SK-N-SH (cell line): Measurements from ENCODE around the gene CCDC171. TPM values are rescaled to one million over a fixed set of nuclear protein-coding genes. Genes with fewer than 3 reads are reported as not detected.
A peak's percentile ranks its signal among the peaks of the same experiment; 100 is the strongest.

ENCODE experiments used
- CTCF ChIA-PET: fragments of 300-600, 350-600 bp; formaldehyde crosslinking; extraction: SDS; loops from one replicate; lab custom pipeline; 2021; lab: Yijun Ruan, JAX
- POLR2A ChIA-PET: fragments of 350-600 bp; sonication (Branson Sonifier 250); formaldehyde crosslinking; extraction: SDS; loops from one replicate; lab custom pipeline; 2020; ENCODE audit warnings: antibody characterized with exemption, inconsistent platforms; lab: Yijun Ruan, JAX
- DNase-seq: peaks from one replicate; pipeline ENCODE4 v3.0.0; 2012
- H2AFZ ChIP-seq: fragments of 200-600 bp; sonication (generic); 2 replicates; pipeline ENCODE4 v1.8.1; 2016; ENCODE audit warnings: antibody characterized with exemption, mild to moderate bottlenecking, low read depth
- H3F3A ChIP-seq: fragments of 200-600 bp; sonication (generic); replicated peaks from 2 replicates; pipeline ENCODE3; 2016; ENCODE audit warnings: antibody characterized with exemption, mild to moderate bottlenecking; ENCODE audit not compliant: insufficient read depth
- H3K27ac ChIP-seq, 2 experiments: fragments of 200-500 bp in 1 of 2; fragments of 200-600 bp in 1 of 2; sonication (Bioruptor generic) in 1 of 2; sonication (generic), shearing (Covaris generic) in 1 of 2; 2 replicates each; pipeline versions ENCODE4 v1.5.1 to v1.6.1; 2014 to 2016; ENCODE audit warnings: low read depth in 2 of 2, inconsistent platforms in 1 of 2, low read length in 1 of 2, mild to moderate bottlenecking in 1 of 2, mixed read lengths in 1 of 2
- H3K27me3 ChIP-seq: fragments of 200-600 bp; sonication (generic), shearing (Covaris generic); 2 replicates; pipeline ENCODE4 v1.6.1; 2016; ENCODE audit warnings: mixed run types; ENCODE audit not compliant: insufficient read depth
- H3K36me3 ChIP-seq, 2 experiments: fragments of 200-500 bp in 1 of 2; fragments of 200-600 bp in 1 of 2; sonication (Bioruptor generic) in 1 of 2; sonication (generic) in 1 of 2; replicated peaks in 1 of 2; 2 replicates each; pipeline versions ENCODE3 to v1.5.1; 2014 to 2016; ENCODE audit warnings: low read length in 1 of 2, mild to moderate bottlenecking in 1 of 2; ENCODE audit not compliant: insufficient read depth in 2 of 2, control insufficient read depth in 1 of 2
- H3K4me1 ChIP-seq, 2 experiments: fragments of 200-500 bp in 1 of 2; fragments of 200-600 bp in 1 of 2; sonication (Bioruptor generic) in 1 of 2; sonication (generic), shearing (Covaris generic) in 1 of 2; 2 replicates each; pipeline versions ENCODE4 v1.5.1 to v1.6.1; 2014 to 2016; ENCODE audit warnings: low read depth in 1 of 2, low read length in 1 of 2, mixed run types in 1 of 2; ENCODE audit not compliant: insufficient read depth in 2 of 2, control insufficient read depth in 1 of 2
- H3K4me2 ChIP-seq: fragments of 200-600 bp; sonication (generic), shearing (Covaris generic); 2 replicates; pipeline ENCODE4 v1.6.1; 2017; ENCODE audit warnings: mixed run types
- H3K4me3 ChIP-seq, 2 experiments: fragments of 200-500 bp in 1 of 2; fragments of 200-600 bp in 1 of 2; sonication (Bioruptor generic) in 1 of 2; sonication (generic), shearing (Covaris generic) in 1 of 2; 2 replicates each; pipeline versions ENCODE4 v1.5.1 to v1.8.1; 2014 to 2016; ENCODE audit warnings: low read depth in 2 of 2, inconsistent platforms in 1 of 2, low read length in 1 of 2, mild to moderate bottlenecking in 1 of 2, mixed read lengths in 1 of 2, moderate library complexity in 1 of 2
- H3K79me2 ChIP-seq: fragments of 200-600 bp; sonication (generic); 2 replicates; pipeline ENCODE4 v1.8.1; 2017; ENCODE audit warnings: mild to moderate bottlenecking; ENCODE audit not compliant: insufficient read depth
- H3K9ac ChIP-seq: fragments of 200-600 bp; sonication (generic); 2 replicates; pipeline ENCODE4 v1.6.1; 2017; ENCODE audit warnings: mixed run types
- H3K9me2 ChIP-seq: fragments of 200-600 bp; sonication (generic); 2 replicates; pipeline ENCODE4 v1.6.1; 2017; ENCODE audit warnings: mixed run types
- H3K9me3 ChIP-seq: fragments of 200-600 bp; sonication (generic); 2 replicates; pipeline ENCODE4 v1.6.1; 2017; ENCODE audit warnings: mixed run types, mild to moderate bottlenecking, moderate library complexity
- H4K20me1 ChIP-seq: fragments of 200-600 bp; sonication (generic); 2 replicates; pipeline ENCODE4 v1.6.1; 2017; ENCODE audit warnings: mild to moderate bottlenecking, mixed run types; ENCODE audit not compliant: insufficient read depth
- CHD2 ChIP-seq: fragments of 150-350 bp; IDR thresholded peaks from 2 replicates; pipeline ENCODE4 v1.6.1; 2018; ENCODE audit warnings: low read length; ENCODE audit not compliant: partially characterized antibody
- EP300 ChIP-seq, 2 experiments: IDR thresholded peaks; 2 replicates each; pipeline versions ENCODE4 v1.4.0 to v1.6.1; 2012; ENCODE audit warnings: borderline replicate concordance in 1 of 2, low read depth in 1 of 2, low read length in 1 of 2
- FOXM1 ChIP-seq: IDR thresholded peaks from 2 replicates; pipeline ENCODE4 v1.4.0; 2012; ENCODE audit warnings: low read depth, mild to moderate bottlenecking
- GABPA ChIP-seq: IDR thresholded peaks from 2 replicates; pipeline ENCODE4 v1.4.0; 2012; ENCODE audit warnings: low read depth, mild to moderate bottlenecking
- GATA2 ChIP-seq: sonication (generic); formaldehyde crosslinking; IDR thresholded peaks from 2 replicates; pipeline ENCODE4 v1.5.0; 2020; ENCODE audit warnings: mild to moderate bottlenecking, missing genetic modification reagents
- MXI1 ChIP-seq: IDR thresholded peaks from 2 replicates; pipeline ENCODE4 v1.6.1; 2012; ENCODE audit warnings: mild to moderate bottlenecking, low read depth, low read length, improper control_type of control experiment
- NFIC ChIP-seq: IDR thresholded peaks from 2 replicates; pipeline ENCODE4 v1.4.0; 2012; ENCODE audit warnings: borderline replicate concordance
- NRF1 ChIP-seq: IDR thresholded peaks from 2 replicates; pipeline ENCODE4 v1.6.1; 2012; ENCODE audit warnings: low read depth, mild to moderate bottlenecking, low read length
- RAD21 ChIP-seq: IDR thresholded peaks from 2 replicates; pipeline ENCODE4 v1.6.1; 2012; ENCODE audit warnings: mild to moderate bottlenecking, low read length
- RFX5 ChIP-seq: IDR thresholded peaks from 2 replicates; pipeline ENCODE4 v1.6.1; 2012; ENCODE audit warnings: mild to moderate bottlenecking, improper control_type of control experiment, low read length
- RXRA ChIP-seq: IDR thresholded peaks from 2 replicates; pipeline ENCODE4 v1.4.0; 2012; ENCODE audit warnings: low read depth, mild to moderate bottlenecking, borderline replicate concordance
- SMC3 ChIP-seq: IDR thresholded peaks from 2 replicates; pipeline ENCODE4 v1.6.1; 2012; ENCODE audit warnings: low read depth, low read length, improper control_type of control experiment
- TAF1 ChIP-seq: IDR thresholded peaks from 2 replicates; pipeline ENCODE4 v1.6.1; 2012; ENCODE audit warnings: low read depth, mild to moderate bottlenecking, low read length, moderate library complexity, borderline replicate concordance
- WGBS: methylation state at CpG from one replicate; pipeline ENCODE4 v1.1.6; 2017; ENCODE audit warnings: low lambda C conversion rate; 5-methylcytosine and 5-hydroxymethylcytosine counted together
- polyA plus RNA-seq, 3 experiments: library from polyadenylated mRNA; depleted of rRNA; stranded (reverse); fragments of >200 nt; gene quantifications; 2 replicates each; pipeline ENCODE4 v1.2.3, GENCODE V29; 2012
- TF ChIP-seq, protein P1 (sequence below): fragments of 200-600 bp; sonication (generic); IDR thresholded peaks from 2 replicates; pipeline ENCODE4 v1.6.1; 2017; ENCODE audit warnings: antibody characterized with exemption, mild to moderate bottlenecking, moderate library complexity
- TF ChIP-seq, protein P2 (sequence below): IDR thresholded peaks from 2 replicates; pipeline ENCODE4 v1.4.0; 2012; ENCODE audit warnings: low read depth, borderline replicate concordance

The CCDC171 gene
- polyA plus RNA-seq, 1 of the 3 experiments (the other 2 are of a cell fraction): 0.54 TPM

DNA sequence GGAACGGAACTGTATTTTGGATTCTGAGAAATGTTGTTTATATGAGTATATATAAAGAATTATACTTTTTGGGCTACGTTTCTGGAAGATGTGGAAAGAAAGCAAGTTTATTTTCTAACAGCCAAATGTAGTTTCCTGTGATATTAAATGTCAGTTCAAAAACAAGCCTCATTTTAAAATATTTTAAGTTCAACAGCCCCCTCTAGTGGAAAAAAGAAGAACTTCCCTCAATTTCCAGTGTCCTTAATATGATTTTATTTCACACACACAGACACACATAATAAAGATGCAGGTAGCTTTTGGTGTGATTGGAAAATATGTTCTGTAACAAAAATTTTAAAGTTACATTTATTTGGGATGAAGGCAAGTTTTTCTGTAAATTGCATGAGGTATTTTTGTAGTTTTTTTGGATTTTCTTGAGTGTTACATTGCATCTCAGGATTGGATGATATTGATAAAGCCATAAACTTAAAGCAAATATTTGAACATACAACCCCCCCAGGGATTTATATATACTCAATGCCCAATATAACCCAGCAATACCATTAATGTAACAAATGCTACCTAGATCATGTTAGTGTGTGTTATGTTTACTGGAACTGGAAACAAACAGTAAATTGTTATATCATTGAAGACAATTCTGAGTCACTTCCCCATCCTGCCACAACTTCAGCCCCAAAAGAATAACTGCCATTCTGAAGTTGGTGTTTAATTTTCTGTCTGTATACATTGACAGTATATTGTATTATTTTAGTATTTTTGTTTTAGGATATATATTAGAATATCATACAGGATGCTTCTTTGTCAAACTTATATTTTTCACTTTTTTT, 54.0 kb downstream of the CCDC171 start:
- H4K20me1 ChIP-seq: no peaks in the 10 kb centered on the region
- no peaks in the 10 kb centered on the region for H3K9me3 ChIP-seq
- H2AFZ ChIP-seq: peak overlapping the region; percentile 49; the same call in 1 of the 2 replicates
- peak overlapping the region in 1 of 2 experiments; percentile 10; a peak in 1 of 4 replicates for H3K4me3 ChIP-seq
- WGBS: 44% methylated on average over 2 of the region's 2 CpGs
- no peaks in the 10 kb centered on the region for H3K9me2 ChIP-seq
- peaks cover 0 to 6% of the 10 kb centered on the region in 2 experiments; a peak in 2 of 4 replicates for H3K4me1 ChIP-seq
- peak; percentile 37 for DNase-seq
- no peaks in the 10 kb centered on the region for H3K79me2 ChIP-seq
- H3K36me3 ChIP-seq: no peaks in the 10 kb centered on the region
- peak overlapping the region; percentile 45; the same call in 1 of the 2 replicates for H3K4me2 ChIP-seq
- no peaks in the 10 kb centered on the region for H3F3A ChIP-seq
- no peaks in the 10 kb centered on the region for H3K27me3 ChIP-seq
- TF ChIP-seq NFIC (no peak), GABPA (no peak), SMC3 (peak; percentile 29; the same call in 1 of the 2 replicates), MXI1 (no peak), CHD2 (no peak), EP300 (IDR thresholded peaks at IDR 0.05; ENCODE audit: borderline replicate concordance in 1 of 2, low read depth in 1 of 2, low read length in 1 of 2) (no peak), GATA2 (CRISPR knock-in tag) (no peak), NRF1 (no peak), RAD21 (peak; percentile 79), FOXM1 (no peak), RFX5 (no peak), TAF1 (no peak), RXRA (no peak)
- TF ChIP-seq, protein P1, sequence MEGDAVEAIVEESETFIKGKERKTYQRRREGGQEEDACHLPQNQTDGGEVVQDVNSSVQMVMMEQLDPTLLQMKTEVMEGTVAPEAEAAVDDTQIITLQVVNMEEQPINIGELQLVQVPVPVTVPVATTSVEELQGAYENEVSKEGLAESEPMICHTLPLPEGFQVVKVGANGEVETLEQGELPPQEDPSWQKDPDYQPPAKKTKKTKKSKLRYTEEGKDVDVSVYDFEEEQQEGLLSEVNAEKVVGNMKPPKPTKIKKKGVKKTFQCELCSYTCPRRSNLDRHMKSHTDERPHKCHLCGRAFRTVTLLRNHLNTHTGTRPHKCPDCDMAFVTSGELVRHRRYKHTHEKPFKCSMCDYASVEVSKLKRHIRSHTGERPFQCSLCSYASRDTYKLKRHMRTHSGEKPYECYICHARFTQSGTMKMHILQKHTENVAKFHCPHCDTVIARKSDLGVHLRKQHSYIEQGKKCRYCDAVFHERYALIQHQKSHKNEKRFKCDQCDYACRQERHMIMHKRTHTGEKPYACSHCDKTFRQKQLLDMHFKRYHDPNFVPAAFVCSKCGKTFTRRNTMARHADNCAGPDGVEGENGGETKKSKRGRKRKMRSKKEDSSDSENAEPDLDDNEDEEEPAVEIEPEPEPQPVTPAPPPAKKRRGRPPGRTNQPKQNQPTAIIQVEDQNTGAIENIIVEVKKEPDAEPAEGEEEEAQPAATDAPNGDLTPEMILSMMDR: peak; percentile 81
- TF ChIP-seq, protein P2, sequence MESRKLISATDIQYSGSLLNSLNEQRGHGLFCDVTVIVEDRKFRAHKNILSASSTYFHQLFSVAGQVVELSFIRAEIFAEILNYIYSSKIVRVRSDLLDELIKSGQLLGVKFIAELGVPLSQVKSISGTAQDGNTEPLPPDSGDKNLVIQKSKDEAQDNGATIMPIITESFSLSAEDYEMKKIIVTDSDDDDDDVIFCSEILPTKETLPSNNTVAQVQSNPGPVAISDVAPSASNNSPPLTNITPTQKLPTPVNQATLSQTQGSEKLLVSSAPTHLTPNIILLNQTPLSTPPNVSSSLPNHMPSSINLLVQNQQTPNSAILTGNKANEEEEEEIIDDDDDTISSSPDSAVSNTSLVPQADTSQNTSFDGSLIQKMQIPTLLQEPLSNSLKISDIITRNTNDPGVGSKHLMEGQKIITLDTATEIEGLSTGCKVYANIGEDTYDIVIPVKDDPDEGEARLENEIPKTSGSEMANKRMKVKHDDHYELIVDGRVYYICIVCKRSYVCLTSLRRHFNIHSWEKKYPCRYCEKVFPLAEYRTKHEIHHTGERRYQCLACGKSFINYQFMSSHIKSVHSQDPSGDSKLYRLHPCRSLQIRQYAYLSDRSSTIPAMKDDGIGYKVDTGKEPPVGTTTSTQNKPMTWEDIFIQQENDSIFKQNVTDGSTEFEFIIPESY: no peak
- no peak overlapping the region; the same call in 1 of the 2 replicates for H3K9ac ChIP-seq
- no peak overlapping the region for H3K27ac ChIP-seq
- ChIA-PET CTCF (interaction anchor here (0.5 to 1.6 kb wide), 36 partner anchors 8 to 756 kb away, joined by 3 to 12 read pairs (median 4); partner anchors contain the start of genes CCDC171 and TTC39B), POLR2A (interaction anchor here (1.1 kb wide), 1 partner anchor 96 kb away, joined by 4 read pairs; the partner anchor contains the start of gene PSIP1)
